Fibroblast of skin of abdomen (primary cell): ENCODE measurements around the gene SEMA3G. TPM values are rescaled to one million over a fixed set of nuclear protein-coding genes. Genes with fewer than 3 reads are reported as not detected.

ENCODE experiments used
- DNase-seq: peaks from one replicate; pipeline ENCODE4 v3.0.0-alpha.2; 2013
- polyA plus RNA-seq, 2 experiments: library from polyadenylated mRNA; unstranded; fragments of 120-200 nt; gene quantifications; one replicate each; pipeline ENCODE4 v1.2.1, GENCODE V29; 2013; ENCODE audit not compliant: insufficient read length in 2 of 2

The SEMA3G gene
- polyA plus RNA-seq (2013, experiment 1 of 2; ENCODE audit: insufficient read length), result 0.08 TPM
- polyA plus RNA-seq (2013, experiment 2 of 2; ENCODE audit: insufficient read length), result 0.11 TPM

DNA sequence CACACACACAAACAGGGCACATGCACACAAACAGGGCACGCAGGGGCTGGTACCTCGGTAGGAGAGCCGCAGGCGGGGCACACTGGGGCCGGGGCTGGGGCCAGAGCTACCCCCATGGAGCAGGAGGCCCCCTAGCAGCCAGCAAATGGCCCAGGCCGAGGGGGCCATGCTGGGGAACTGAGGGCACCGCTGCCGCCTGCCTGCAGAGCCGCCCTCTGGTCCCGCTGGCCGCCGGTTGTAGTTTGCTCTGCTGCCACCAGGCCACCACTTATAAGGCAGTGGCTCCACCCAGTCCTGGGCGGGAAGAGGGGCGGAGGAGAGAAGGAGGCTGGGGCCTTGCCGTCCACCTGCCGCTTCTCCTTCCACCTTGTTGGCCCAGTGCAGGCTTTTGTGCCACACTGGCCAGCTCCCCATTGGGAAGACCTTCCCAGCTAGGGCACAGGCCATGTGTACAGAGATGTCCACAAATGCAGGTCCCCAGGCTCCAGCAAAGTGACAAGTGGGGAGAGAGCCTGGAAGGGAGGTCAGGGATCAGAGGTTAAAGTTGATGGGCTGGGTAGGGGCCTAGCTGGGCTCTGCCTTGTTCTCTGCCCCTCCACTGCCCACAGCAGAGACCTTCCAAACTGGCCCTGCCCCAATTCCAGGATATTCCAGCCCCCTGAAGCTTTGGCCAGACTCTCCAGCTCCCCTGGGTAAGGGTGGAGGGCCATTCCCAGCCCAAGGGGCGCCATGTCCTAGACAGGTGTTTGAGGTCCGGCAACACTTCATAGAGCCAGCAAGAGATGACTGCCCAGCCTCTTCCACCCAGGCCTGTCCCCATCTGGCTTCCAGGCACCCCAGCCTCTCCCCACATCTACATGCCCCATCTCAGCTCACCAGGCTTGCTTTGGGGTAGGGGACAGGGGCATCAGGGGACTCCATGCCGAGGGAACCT is at the start of gene SEMA3G:
SEMA3G (minus strand) TSS at position 244 of the 934 bp plus-strand sequence; CDS start at position 168, 76 bp downstream.
- peak; percentile 26 for DNase-seq

DNA sequence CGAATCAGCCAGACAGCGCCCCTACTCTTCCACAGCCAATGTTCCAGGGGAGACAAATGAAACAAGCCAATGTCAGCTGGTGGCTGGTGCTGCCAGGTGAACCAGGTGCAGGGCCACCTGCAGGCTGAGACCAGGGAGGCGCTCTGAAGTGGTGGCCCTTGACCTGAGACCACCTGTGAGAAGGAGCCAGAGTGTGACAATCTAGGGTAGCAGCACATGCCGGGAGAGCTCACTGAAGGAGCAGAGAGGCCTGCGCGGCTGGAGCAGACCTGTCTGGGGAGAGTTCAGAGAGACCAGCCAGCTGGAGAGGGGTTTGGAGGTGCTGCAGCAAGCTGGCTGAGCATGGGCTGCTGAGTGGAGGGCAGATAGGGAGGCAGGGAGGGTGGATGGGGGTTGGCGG is 49.5 kb upstream of the SEMA3G start:
- DNase-seq, result no peak

DNA sequence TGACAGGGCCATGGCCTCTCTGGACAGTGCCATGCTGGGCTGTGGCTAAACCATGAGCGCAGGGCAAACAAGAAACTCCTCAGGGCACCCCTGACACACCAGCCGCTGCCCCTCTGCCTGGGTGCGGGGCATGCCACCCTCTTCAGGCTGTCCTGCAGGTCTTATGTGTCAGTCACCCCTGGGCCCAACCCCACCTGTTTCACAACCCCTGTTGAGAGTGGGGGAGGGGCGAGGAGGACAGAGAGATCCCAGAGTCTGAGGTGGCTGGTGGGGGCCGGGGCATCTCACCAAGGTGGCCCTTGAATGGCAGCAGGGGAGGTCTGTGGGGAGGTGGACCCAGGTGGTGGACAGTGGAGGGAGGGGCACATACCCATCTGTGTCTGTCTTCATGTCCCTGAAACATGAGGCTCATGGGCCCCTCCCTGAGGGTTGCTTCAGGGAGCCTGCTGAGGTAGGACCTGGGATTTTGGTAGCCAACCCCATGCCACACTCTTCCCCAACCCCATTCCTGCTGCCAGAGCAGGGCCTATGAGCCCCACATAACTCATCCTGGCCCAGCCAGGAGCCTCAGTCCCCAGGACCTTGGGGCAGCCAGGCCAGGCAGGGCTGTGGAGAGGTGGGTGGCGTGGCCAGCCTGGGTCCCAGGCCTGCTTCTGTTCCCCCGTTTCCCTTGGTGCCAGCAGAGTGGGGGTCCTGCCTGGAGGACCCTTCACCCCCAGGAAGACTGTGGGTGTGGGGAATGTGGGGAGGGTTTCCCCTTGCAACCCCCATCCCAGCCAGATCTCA is 48.5 kb upstream of the SEMA3G start:
- DNase-seq, result no peak

DNA sequence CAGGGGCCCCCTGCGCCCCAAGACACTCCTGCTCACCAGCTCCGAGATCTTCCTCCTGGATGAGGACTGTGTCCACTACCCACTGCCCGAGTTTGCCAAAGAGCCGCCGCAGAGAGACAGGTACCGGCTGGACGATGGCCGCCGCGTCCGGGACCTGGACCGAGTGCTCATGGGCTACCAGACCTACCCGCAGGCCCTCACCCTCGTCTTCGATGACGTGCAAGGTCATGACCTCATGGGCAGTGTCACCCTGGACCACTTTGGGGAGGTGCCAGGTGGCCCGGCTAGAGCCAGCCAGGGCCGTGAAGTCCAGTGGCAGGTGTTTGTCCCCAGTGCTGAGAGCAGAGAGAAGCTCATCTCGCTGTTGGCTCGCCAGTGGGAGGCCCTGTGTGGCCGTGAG is 47.2 kb upstream of the SEMA3G start:
- DNase-seq, result no peak

DNA sequence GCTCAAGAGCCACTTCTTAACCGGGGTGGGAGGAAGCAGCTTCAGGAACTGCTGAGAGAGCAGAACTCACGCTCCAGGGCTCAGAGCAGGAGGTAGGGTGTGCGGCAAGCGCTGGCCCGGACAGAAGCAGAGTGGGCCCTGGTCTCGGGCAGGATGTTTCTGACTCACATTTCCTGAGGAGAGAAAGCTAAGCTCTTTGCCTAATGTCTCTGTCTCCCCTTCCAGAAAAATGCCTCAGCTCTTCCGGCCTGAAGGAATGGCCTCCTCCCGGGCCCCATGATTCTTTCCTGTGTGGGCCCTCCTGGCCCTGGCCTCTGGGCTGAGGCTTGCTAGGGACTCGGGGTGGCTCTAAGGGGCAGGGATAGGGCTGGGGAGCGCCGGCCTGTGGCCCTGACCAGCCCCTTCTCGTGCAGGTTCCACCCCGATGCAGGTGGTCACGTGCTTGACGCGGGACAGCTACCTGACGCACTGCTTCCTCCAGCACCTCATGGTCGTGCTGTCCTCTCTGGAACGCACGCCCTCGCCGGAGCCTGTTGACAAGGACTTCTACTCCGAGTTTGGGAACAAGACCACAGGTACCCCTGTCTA is 46.1 kb upstream of the SEMA3G start:
- no peak for DNase-seq

DNA sequence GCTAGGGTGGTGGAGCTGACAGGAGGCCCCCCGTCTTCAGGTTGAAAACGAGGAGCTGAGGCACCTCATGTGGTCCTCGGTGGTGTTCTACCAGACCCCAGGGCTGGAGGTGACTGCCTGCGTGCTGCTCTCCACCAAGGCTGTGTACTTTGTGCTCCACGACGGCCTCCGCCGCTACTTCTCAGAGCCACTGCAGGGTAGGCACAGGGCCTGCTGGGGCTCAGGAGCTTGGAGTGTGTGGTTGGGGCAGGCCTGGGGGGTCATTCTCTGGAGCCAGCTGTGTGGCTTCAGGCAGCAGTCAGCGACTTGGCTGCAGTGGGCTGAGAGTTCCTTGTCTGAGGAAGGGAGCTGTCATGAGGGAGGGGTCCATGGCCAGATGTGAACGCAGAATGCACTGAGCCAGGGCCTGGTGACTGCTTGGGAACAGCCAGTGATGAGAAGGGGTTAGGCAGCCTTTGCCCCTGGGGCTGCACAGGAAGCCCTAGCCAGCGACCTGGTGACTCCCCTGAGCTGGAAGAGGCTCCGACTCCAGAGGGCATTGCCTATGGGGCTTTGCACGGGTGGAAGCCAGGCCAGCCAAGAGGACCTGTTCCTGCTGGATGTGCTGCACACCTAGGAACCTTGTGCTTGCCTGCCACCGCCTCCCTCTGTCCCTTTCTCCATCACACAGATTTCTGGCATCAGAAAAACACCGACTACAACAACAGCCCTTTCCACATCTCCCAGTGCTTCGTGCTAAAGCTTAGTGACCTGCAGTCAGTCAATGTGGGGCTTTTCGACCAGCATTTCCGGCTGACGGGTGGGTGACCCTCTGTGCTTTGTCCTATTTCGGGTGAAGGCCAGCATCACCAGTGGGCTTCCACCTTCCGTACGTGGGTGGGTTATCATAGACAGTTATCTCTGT is 45.4 kb upstream of the SEMA3G start:
- no peak for DNase-seq

DNA sequence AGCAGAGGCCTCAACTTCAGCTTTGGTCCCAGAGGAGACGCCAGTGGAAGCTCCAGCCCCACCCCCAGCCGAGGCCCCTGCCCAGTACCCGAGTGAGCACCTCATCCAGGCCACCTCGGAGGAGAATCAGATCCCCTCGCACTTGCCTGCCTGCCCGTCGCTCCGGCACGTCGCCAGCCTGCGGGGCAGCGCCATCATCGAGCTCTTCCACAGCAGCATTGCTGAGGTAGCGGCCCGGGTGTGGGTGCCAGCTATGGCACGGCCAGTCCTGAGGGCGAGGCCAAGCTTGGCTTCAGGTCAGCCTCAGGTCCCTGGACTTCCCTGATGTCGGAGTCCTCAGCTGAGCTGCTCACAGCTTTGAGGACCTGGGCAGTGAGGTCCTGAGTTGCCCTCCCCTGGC is 44.5 kb upstream of the SEMA3G start:
- no peak for DNase-seq

DNA sequence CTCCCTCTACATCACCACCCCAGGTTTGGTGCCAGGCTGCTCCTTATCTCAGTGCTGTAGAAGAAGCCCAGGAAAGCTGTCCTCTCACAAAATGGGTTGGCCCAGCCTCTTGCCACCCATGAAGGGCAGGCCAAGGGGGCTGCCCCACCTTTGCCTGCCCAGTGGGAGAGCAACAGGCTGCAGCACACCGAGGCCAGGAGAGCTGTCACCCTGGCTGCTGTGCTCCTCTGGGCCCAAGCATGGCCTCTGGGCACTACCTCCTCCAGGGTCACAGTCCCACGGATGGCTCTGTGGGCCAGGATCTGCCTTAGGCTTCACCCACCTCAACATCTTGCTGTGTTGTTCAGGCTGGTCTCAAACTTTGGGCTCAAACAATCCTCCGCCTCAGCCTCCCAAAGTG is 43.8 kb upstream of the SEMA3G start:
- DNase-seq, result no peak

DNA sequence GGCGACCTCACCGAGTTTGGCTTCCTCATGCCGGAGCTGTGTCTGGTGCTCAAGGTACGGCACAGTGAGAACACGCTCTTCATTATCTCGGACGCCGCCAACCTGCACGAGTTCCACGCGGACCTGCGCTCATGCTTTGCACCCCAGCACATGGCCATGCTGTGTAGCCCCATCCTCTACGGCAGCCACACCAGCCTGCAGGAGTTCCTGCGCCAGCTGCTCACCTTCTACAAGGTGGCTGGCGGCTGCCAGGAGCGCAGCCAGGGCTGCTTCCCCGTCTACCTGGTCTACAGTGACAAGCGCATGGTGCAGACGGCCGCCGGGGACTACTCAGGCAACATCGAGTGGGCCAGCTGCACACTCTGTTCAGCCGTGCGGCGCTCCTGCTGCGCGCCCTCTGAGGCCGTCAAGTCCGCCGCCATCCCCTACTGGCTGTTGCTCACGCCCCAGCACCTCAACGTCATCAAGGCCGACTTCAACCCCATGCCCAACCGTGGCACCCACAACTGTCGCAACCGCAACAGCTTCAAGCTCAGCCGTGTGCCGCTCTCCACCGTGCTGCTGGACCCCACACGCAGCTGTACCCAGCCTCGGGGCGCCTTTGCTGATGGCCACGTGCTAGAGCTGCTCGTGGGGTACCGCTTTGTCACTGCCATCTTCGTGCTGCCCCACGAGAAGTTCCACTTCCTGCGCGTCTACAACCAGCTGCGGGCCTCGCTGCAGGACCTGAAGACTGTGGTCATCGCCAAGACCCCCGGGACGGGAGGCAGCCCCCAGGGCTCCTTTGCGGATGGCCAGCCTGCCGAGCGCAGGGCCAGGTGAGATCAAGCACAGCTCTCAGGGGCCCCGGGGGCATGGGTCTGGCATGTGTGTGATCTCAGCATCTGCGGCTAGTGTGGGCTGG is 43.1 kb upstream of the SEMA3G start:
- DNase-seq, result no peak

DNA sequence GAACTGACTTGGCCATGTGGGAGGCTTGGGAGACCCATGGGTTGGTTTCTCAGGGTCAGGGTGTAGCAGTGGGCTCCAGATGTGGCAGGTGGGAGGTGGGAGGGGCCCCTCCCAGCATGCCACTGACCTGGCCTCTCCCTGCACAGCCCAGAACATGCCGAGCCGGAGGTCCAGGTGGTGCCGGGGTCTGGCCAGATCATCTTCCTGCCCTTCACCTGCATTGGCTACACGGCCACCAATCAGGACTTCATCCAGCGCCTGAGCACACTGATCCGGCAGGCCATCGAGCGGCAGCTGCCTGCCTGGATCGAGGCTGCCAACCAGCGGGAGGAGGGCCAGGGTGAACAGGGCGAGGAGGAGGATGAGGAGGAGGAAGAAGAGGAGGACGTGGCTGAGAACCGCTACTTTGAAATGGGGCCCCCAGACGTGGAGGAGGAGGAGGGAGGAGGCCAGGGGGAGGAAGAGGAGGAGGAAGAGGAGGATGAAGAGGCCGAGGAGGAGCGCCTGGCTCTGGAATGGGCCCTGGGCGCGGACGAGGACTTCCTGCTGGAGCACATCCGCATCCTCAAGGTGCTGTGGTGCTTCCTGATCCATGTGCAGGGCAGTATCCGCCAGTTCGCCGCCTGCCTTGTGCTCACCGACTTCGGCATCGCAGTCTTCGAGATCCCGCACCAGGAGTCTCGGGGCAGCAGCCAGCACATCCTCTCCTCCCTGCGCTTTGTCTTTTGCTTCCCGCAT is 42.3 kb upstream of the SEMA3G start:
- no peak for DNase-seq

DNA sequence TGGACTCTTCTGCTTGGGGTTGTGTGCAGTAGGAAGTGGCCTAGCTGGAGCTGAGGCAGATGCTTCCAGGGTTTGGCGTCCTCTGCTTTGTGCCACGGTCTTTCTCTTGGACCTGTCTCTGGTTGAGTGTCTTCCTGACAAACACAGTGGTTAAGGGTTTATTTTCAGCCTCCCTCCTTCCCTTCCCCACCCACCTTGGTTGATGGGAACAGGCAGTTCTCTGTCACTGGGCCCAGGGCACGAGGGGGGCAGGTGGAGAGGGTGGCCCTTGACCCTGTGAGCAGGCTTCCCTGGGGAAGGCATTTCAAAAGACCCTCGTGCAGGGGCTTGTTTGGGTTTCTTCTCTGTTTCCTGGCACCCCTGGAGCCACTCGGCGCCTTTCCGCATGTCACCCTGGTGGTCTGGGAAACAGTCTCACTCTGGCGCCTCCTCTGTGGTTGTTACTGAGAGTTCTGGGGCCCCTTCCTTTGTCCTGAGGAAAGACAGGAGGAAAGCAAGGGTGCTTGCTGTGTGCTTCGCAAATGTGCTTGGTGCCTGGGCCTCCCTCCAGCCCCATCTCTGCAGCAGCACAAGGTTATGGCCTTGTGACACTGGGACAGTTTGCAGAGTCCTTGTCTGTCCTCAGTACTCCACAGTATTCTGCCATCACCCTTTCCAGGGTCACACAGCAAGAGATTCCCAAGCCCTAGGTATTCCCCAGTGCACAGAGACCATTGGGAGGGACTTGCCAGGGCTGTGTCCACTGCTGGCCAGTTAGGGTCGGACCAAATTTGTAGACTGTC is 40.0 kb upstream of the SEMA3G start:
- DNase-seq, result no peak

DNA sequence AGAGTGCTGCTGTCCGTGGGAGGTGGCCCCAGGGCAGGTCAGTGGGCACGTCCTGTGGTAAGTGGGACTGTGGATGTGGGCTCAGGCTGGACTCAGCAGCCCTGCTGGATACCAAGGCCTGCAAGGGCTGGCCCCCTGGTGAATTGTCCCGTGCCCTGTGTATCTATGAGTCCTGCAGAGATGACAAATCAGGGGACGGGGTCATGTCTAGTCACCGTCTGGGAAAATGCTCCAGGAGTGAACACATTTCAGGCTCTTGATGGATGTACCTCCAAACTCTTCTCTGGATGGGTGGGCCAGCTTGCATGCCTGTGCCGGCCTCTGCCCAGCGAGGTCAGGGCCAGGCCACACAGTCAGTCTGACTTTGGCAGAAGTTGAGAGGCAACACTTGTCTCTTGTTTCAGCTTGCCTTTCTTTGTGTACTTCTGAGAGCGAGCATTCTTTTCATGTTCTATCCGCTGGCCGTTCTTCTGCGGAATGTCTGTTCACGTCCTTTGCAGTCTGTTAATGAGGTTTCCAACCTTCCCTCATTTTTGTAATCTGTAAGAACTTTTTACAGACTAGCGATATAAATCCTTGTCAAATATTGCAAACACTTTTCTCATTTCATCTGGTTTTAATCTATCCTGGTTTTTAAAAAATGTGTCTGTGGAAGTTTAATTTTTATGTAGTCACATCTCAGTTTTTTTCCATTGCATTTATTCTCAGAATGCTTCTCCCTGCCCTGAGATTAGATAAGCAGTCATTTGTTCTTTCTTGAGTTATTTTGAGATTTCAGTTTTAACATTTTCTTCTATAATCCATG is 38.9 kb upstream of the SEMA3G start:
- peak; percentile 87 for DNase-seq

DNA sequence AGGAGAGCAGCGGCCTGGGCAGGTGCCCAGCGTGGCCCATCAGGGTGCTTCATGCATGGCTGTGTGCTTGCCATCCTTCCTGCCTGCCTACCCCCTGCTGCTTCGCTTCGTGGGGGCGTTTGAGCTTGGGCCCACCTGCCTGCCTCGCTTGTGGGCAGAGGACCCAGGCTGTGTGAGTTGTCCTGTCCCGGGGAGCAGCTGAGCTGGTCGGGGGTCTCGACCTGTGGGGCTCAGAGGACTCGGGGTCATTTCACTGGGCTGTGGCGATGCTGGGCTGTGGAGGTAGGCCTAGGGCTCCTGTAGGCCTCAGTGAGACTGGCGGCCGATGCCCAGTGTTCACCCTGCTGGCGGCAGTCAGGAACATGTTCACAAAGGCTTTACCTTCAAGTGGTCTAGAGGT is 38.2 kb upstream of the SEMA3G start:
- DNase-seq, result no peak

DNA sequence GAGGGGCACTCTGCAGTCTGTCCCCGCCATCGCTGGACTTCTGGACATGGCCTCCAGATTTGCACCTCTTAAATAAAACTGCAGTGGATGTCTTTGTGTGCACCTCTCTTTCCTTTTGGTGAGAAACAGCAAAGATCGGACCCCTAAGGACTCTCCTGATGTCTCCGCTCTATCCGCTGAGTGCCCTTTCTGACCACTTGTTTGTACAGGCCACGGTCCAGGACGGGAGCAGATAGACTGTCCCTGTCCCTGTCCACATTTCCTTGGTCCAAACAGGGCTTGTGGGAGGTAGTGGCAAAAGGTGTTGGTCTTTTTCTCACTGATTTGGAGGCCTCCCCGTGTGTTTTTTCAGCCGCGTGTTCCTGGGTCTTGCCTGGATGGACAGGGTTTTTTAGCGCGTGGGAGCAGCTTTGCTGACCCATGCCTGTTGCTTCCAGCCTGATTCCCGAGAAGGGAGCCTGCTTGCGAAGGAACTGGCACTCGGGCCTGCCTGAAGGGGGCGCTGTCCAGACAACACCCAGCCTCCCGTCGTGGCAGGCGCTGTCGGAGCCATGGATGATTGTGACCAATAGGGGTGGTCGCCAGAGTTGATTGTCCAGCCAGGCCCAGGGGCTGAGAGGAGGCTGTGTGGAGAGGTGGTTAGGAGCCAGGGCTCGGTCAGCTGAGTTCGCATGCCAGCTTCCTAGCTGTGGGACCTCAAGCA is 37.1 kb upstream of the SEMA3G start:
- DNase-seq, result no peak

DNA sequence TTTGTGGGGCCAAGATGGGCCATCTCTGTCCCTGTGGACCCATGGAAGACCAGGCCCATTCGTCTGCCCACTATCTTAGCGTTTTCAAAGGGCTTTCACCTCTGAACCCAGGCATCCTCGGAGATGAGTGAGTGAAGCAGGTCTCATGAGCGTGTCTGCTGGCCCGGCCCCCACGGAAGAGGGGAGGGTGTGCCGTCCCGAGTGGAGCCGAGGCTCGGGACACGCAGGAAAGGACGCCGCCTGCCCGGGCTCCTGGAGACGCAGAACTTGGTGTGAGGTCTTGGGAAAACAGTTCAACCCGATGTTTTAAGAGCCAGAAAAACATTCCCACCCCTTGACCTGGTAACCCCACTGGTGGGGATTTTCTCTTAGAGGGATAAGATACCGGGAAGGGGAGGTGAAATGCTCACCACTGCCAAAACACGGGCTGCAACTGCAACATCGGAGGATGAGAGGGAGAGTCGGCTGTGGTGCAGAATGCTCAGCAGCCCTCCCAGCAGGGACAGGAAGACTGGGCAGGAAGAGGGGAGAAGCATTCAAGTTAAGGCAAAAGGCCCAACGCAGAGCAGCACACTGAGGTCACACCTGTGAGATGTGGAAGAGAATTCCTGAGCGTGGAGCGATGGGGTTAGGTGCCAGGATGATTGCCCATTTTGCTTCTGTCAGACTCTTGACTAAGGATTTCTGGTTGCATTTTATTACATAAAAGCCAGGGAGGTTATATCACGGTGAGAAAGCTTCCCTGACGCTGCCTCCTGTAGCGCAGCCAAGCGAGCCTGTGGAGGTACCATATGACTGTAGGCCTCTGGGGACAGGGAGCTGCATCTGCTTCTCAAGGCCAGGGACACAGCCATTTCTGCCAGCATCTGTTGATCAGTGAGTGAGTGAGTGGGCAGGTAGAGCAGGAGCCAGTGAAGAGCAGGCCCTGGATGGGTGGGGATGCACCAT is 36.1 kb upstream of the SEMA3G start:
- DNase-seq, result no peak

DNA sequence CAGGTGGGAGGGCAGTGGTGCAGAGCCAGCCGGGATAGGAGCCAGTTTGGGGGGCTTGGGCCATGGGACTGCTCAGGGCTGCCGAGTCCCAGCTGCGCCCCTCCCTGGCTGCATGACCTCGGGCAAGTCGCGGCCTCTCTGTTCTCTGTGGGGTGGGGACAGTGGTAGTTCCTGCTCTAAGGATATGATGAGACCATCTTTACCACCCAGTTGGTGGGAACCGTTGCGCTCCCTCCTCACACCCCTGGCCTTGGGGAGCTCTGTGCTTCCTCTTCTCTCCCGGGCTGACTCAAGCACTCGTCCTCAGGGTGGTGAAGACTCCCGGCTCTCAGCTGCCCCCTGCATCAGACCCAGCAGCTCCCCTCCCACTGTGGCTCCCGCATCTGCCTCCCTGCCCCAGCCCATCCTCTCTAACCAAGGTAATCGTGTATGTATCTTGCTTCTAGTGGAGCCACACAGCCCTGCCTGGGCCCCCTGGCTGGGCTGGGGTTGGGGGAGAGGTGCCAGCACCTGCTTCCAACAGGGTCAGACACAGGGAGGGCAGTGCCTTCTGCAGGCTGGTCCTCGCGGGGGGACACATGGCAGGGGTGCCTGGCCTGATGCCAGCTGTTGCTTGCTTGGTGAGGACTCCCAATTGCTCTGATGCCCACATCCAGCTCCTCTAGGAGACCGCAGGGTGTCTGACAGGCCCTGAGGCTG is 35.1 kb upstream of the SEMA3G start:
- DNase-seq, result no peak
